Measurements from ENCODE around the gene KRT14.
"Not testable (repeated sequence)": the region's sequence is repeated elsewhere in the genome, so short reads cannot be mapped to it uniquely, and the experiment has no call there.

KRT14 gene

GRCh38 chr17:41580687-41581365 lies 5.9 kb downstream of the KRT14 start:
- DNase-seq (ENCODE audit: insufficient read length, low spot score) (no peak), FAIRE-seq (no peak)

GRCh38 chr17:41580244-41580575 lies 6.5 kb downstream of the KRT14 start:
- FAIRE-seq (no peak), DNase-seq (ENCODE audit: insufficient read length, low spot score) (no peak)

GRCh38 chr17:41579484-41580243 lies 7.0 kb downstream of the KRT14 start:
- FAIRE-seq = peak; percentile 44
- DNase-seq (ENCODE audit: insufficient read length, low spot score) = peak; percentile 89

GRCh38 chr17:41578971-41579370 lies 7.7 kb downstream of the KRT14 start:
- no peak for DNase-seq (ENCODE audit: insufficient read length, low spot score)
- no peak for FAIRE-seq

- no peak for DNase-seq (ENCODE audit: insufficient read length, low spot score)
- FAIRE-seq = no peak
Observed at GRCh38 chr17:41578538-41578937, 8.2 kb downstream of the KRT14 start.

- DNase-seq (ENCODE audit: insufficient read length, low spot score) = not testable (repeated sequence)
Observed at GRCh38 chr17:41576740-41577139, 10.0 kb downstream of the KRT14 start.

GRCh38 chr17:41575336-41575735 lies 11.4 kb downstream of the KRT14 start:
- DNase-seq (ENCODE audit: insufficient read length, low spot score) = no peak
- FAIRE-seq = no peak

More at GRCh38 chr17:41576740-41577139, 10.0 kb downstream of the KRT14 start:
- not testable (repeated sequence) for FAIRE-seq

- DNase-seq (ENCODE audit: insufficient read length, low spot score) (no peak), FAIRE-seq (peak; percentile 31)
Observed at GRCh38 chr17:41571561-41572434, 14.9 kb downstream of the KRT14 start, which contains the start of gene KRT9. Gene KRT9 (minus strand): TSS chr17:41572059. CDS start chr17:41571992, 67 bp downstream.

GRCh38 chr17:41567317-41567716 lies 19.4 kb downstream of the KRT14 start:
- DNase-seq (ENCODE audit: insufficient read length, low spot score) (no peak), FAIRE-seq (peak; percentile 48)

- FAIRE-seq = no peak
- DNase-seq (ENCODE audit: insufficient read length, low spot score) = no peak
Observed at GRCh38 chr17:41565338-41565737, 21.4 kb downstream of the KRT14 start.

- DNase-seq (ENCODE audit: insufficient read length, low spot score) (no peak), FAIRE-seq (no peak)
Observed at GRCh38 chr17:41563607-41564170, 23.0 kb downstream of the KRT14 start.

- DNase-seq (ENCODE audit: insufficient read length, low spot score) (no peak), FAIRE-seq (peak; percentile 13)
Observed at GRCh38 chr17:41561554-41561953, 25.1 kb downstream of the KRT14 start.

GRCh38 chr17:41559548-41559947 lies 27.1 kb downstream of the KRT14 start:
- FAIRE-seq (no peak), DNase-seq (ENCODE audit: insufficient read length, low spot score) (no peak)

GRCh38 chr17:41556931-41557330 lies 29.8 kb downstream of the KRT14 start:
- DNase-seq (ENCODE audit: insufficient read length, low spot score) = no peak
- FAIRE-seq = no peak

GRCh38 chr17:41556306-41556705 lies 30.4 kb downstream of the KRT14 start:
- DNase-seq (ENCODE audit: insufficient read length, low spot score) (no peak), FAIRE-seq (peak; percentile 69)

- DNase-seq (ENCODE audit: insufficient read length, low spot score) (no peak), FAIRE-seq (peak; percentile 26)
Observed at GRCh38 chr17:41555105-41555887, 31.4 kb downstream of the KRT14 start.

GRCh38 chr17:41553987-41554680 lies 32.6 kb downstream of the KRT14 start:
- FAIRE-seq (no peak), DNase-seq (ENCODE audit: insufficient read length, low spot score) (no peak)

- DNase-seq (ENCODE audit: insufficient read length, low spot score) = no peak
Observed at GRCh38 chr17:41553176-41553575, 33.5 kb downstream of the KRT14 start.

GRCh38 chr17:41552455-41552854 lies 34.2 kb downstream of the KRT14 start:
- FAIRE-seq (peak; percentile 79), DNase-seq (ENCODE audit: insufficient read length, low spot score) (no peak)

More at GRCh38 chr17:41553176-41553575, 33.5 kb downstream of the KRT14 start:
- no peak for FAIRE-seq

All from HTR-8/SVneo (cell line).